HepG2 (cell line): ENCODE results near the gene NUDT22. TPM values are rescaled to one million over a fixed set of nuclear protein-coding genes. Genes with fewer than 3 reads are reported as not detected.
A peak's percentile ranks its signal among the peaks of the same experiment; 100 is the strongest.

ENCODE experiments used
- ARID5B ChIP-seq: IDR thresholded peaks from 2 replicates; pipeline ENCODE4 v1.4.0; 2020; ENCODE audit warnings: mild to moderate bottlenecking, missing genetic modification reagents
- CSRNP1 ChIP-seq: sonication (generic); formaldehyde crosslinking; IDR thresholded peaks from 2 replicates; pipeline ENCODE4 v1.8.1; 2023; ENCODE audit warnings: mild to moderate bottlenecking, missing genetic modification reagents
- ERF ChIP-seq: IDR thresholded peaks from 2 replicates; pipeline ENCODE4 v1.6.1; 2018; ENCODE audit warnings: missing biosample characterization, missing genetic modification reagents
- ETS1 ChIP-seq: sonication (generic); formaldehyde crosslinking; IDR thresholded peaks from 2 replicates; pipeline ENCODE4 v1.4.0; 2020; ENCODE audit warnings: missing genetic modification reagents
- GTF3A ChIP-seq: sonication (generic); formaldehyde crosslinking; conservative IDR thresholded peaks from 2 replicates; pipeline ENCODE4 v1.4.0; 2020; ENCODE audit warnings: mild to moderate bottlenecking, missing genetic modification reagents
- HOXA9 ChIP-seq: sonication (generic); formaldehyde crosslinking; IDR thresholded peaks from 2 replicates; pipeline ENCODE4 v1.8.1; 2022; ENCODE audit warnings: missing genetic modification reagents, mild to moderate bottlenecking, moderate library complexity, borderline replicate concordance
- KDM5B ChIP-seq: sonication (generic); formaldehyde crosslinking; IDR thresholded peaks from 2 replicates; pipeline ENCODE4 v1.4.0; 2020; ENCODE audit warnings: missing genetic modification reagents, mild to moderate bottlenecking, borderline replicate concordance
- MAZ ChIP-seq, 2 experiments: sonication (generic) in 1 of 2; formaldehyde crosslinking in 1 of 2; IDR thresholded peaks; 2 replicates each; pipeline versions ENCODE4 v1.5.0 to v1.6.1; 2012 to 2020; ENCODE audit warnings: low read depth in 2 of 2, mild to moderate bottlenecking in 2 of 2, borderline replicate concordance in 1 of 2, improper control_type of control experiment in 1 of 2, low read length in 1 of 2, missing genetic modification reagents in 1 of 2, moderate library complexity in 1 of 2
- POGZ ChIP-seq: sonication (generic); formaldehyde crosslinking; IDR thresholded peaks from 2 replicates; pipeline ENCODE4 v1.4.0; 2020; ENCODE audit warnings: mild to moderate bottlenecking, missing genetic modification reagents
- SALL1 ChIP-seq: sonication (generic); formaldehyde crosslinking; IDR thresholded peaks from 2 replicates; pipeline ENCODE4 v1.8.0; 2022; ENCODE audit warnings: mild to moderate bottlenecking, missing genetic modification reagents
- SP2 ChIP-seq: sonication (generic); formaldehyde crosslinking; IDR thresholded peaks from 2 replicates; pipeline ENCODE4 v1.5.1; 2020; ENCODE audit warnings: mild to moderate bottlenecking, missing genetic modification reagents
- TCF7 ChIP-seq: sonication (generic); IDR thresholded peaks from 2 replicates; pipeline ENCODE4 v1.6.1; 2016; ENCODE audit warnings: antibody characterized with exemption, low read depth
- THAP9 ChIP-seq: sonication (generic); formaldehyde crosslinking; IDR thresholded peaks from 2 replicates; pipeline ENCODE4; 2020; ENCODE audit warnings: missing genetic modification reagents, mild to moderate bottlenecking, borderline replicate concordance
- YEATS2 ChIP-seq: sonication (generic); formaldehyde crosslinking; IDR thresholded peaks from 2 replicates; pipeline ENCODE4 v1.4.0; 2020; ENCODE audit warnings: missing genetic modification reagents, borderline replicate concordance
- ZNF17 ChIP-seq: sonication (generic); formaldehyde crosslinking; IDR thresholded peaks from 2 replicates; pipeline ENCODE4 v1.5.0; 2020; ENCODE audit warnings: mild to moderate bottlenecking, missing genetic modification reagents
- ZNF749 ChIP-seq: sonication (generic); formaldehyde crosslinking; IDR thresholded peaks from 2 replicates; pipeline ENCODE4 v1.8.0; 2022; ENCODE audit warnings: mild to moderate bottlenecking, missing genetic modification reagents, moderate library complexity, borderline replicate concordance
- ZNF891 ChIP-seq: sonication (generic); formaldehyde crosslinking; IDR thresholded peaks from 2 replicates; pipeline ENCODE4 v1.5.0; 2020; ENCODE audit warnings: mild to moderate bottlenecking, missing genetic modification reagents
- polyA plus RNA-seq, 8 experiments: library from polyadenylated mRNA; depleted of rRNA in 3 of 8; stranded (reverse) in 7 of 8; unstranded in 1 of 8; fragments of >200 nt; fragmentation: Illumina TruSeq in 4 of 8; extraction: Trizol in 4 of 8; gene quantifications; 2 replicates each; pipeline versions ENCODE4 v1.2.1 to v1.2.3, GENCODE V29; 2011 to 2016; ENCODE audit warnings: low read depth in 4 of 8, missing spikeins in 1 of 8, mixed read lengths in 1 of 8; ENCODE audit not compliant: insufficient read depth in 1 of 8
- total RNA-seq, 5 experiments: library from RNA; depleted of rRNA; stranded (reverse); fragments of >200 nt; fragmentation: Illumina TruSeq; extraction: Trizol; gene quantifications; 2 replicates each; pipeline ENCODE4 v1.2.3, GENCODE V29; 2016; ENCODE audit warnings: low read depth in 1 of 5

NUDT22 gene
- total and polyA plus RNA-seq, 2 of the 13 experiments (the other 11 are each of a cell fraction or from before 2014, with no cell fraction given), result 33.5 to 39.8 TPM

GRCh38 chr11:64225608-64226506 is at the start of gene NUDT22, which contains the start of gene TRPT1 (continued):
- peak; percentile 85; the same call in 1 of the 2 replicates for TF ChIP-seq CSRNP1 (CRISPR knock-in tag)
- TF ChIP-seq ETS1 (CRISPR knock-in tag), result no peak
- peak; percentile 84; the same call in 1 of the 2 replicates for TF ChIP-seq KDM5B (CRISPR knock-in tag)
- TF ChIP-seq ZNF17 (CRISPR knock-in tag), result 0 out of 2 replicates have a peak, but pooled peaks have one; percentile 16
- peak; percentile 72 for TF ChIP-seq ERF (CRISPR knock-in tag)
- TF ChIP-seq MAZ (IDR thresholded peaks at IDR 0.05; ENCODE audit: borderline replicate concordance, low read depth, low read length), result no peak
- TF ChIP-seq MAZ (CRISPR knock-in tag; IDR thresholded peaks at IDR 0.05; ENCODE audit: low read depth), result peak; percentile 81; the same call in 1 of the 2 replicates
- peak; percentile 62 for TF ChIP-seq YEATS2
- no peak for TF ChIP-seq HOXA9 (CRISPR knock-in tag)
- TF ChIP-seq ZNF749 (CRISPR knock-in tag), result no peak
- TF ChIP-seq TCF7, result no peak
- peak; percentile 71; the same call in 1 of the 2 replicates for TF ChIP-seq SALL1 (CRISPR knock-in tag)
- TF ChIP-seq SP2 (CRISPR knock-in tag), result peak; percentile 84
- peak; percentile 4; the same call in 1 of the 2 replicates for TF ChIP-seq ZNF891
- no peak; the same call in 1 of the 2 replicates for TF ChIP-seq GTF3A
- peak; percentile 66; the same call in 1 of the 2 replicates for TF ChIP-seq THAP9
- peak; percentile 17; the same call in 1 of the 2 replicates for TF ChIP-seq ARID5B (CRISPR knock-in tag)
- TF ChIP-seq POGZ, result peak; percentile 38; the same call in 1 of the 2 replicates
